Measurements from ENCODE around the gene HEATR3. TPM values are rescaled to one million over a fixed set of nuclear protein-coding genes. Genes with fewer than 3 reads are reported as not detected.
A peak's percentile ranks its signal among the peaks of the same experiment; 100 is the strongest.

Gene HEATR3, protein sequence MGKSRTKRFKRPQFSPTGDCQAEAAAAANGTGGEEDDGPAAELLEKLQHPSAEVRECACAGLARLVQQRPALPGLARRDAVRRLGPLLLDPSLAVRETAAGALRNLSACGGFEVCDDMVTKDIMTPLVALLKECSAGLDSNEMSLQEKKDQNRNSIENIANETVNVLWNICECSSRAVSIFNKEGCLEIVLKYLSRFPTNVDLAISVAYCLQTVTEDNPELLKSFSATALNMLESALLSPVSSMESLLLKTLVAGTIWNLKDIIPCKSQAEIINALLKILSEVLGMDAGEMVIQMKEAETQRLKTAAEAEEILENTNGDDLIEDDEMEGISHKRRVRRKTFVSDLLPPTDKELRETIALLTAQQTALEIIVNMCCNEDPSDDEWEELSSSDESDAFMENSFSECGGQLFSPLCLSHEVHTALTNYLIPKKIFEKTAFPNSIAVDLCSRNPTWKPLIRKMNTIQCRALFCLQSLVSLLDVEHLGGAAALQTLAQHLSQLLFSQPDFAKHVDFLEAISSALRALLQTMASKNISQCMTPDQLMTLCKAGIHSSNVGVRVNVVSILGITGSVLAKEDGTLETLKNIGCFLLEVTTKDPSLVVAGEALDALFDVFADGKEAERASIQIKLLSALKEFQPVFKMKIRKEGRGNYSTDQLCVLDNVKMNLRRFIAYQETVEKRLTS
- total RNA-seq: 10 to 100 TPM; 22.2 to 28.7 TPM

- ChIA-PET CTCF (interaction anchor here (0.5 to 4.5 kb wide), 12 partner anchors 8 to 1722 kb away, joined by 3 to 47 read pairs (median 4); partner anchors contain the start of gene CNEP1R1), POLR2A (interaction anchor here (1.4 kb wide), 1 partner anchor 41 kb away, joined by 4 read pairs; the partner anchor contains the start of gene CNEP1R1)
- no peaks in the 10 kb centered on the region for H3K9me3 Mint-ChIP-seq (ENCODE audit: low read depth)
- H3K4me3 Mint-ChIP-seq: peak within 1 kb of the TSS; percentile 87
- no peaks in the 10 kb centered on the region for H3K27me3 Mint-ChIP-seq
- intact Hi-C loops (cut with DNase I, micrococcal nuclease): loop anchor here (1.0 to 5.0 kb wide), 9 partner anchors 36 to 676 kb away; partner anchors contain the start of genes CNEP1R1 (in 2 of the 2), BRD7 (in 1 of the 2), CYLD (in 1 of the 2) and NKD1 (in 1 of the 2)
- H3K36me3 Mint-ChIP-seq (ENCODE audit: low read depth): peaks cover 20% of the 10 kb centered on the region
- peak; percentile 86 for ATAC-seq
- peaks cover 33% of the 10 kb centered on the region for H3K4me1 Mint-ChIP-seq
- peak; percentile 97 for DNase-seq
- H3K27ac Mint-ChIP-seq: peak within 1 kb of the TSS; percentile 88
Observed at GRCh38 chr16:50065624-50066481, at the start of gene HEATR3. HEATR3 (plus strand) TSS chr16:50065970; CDS start chr16:50066132, 162 bp downstream.

- Mint-ChIP-seq H3K9me3 (ENCODE audit: low read depth) (no peaks in the 10 kb centered on the region), H3K27me3 (no peaks in the 10 kb centered on the region), H3K27ac (no peak overlapping the region), H3K4me3 (no peak overlapping the region), H3K4me1 (peaks cover 3% of the 10 kb centered on the region), H3K36me3 (ENCODE audit: low read depth) (no peaks in the 10 kb centered on the region)
- ChIA-PET CTCF (interaction anchor here (0.5 kb wide), 1 partner anchor 9 kb away, joined by 3 read pairs; no protein-coding TSS in a partner anchor), POLR2A (no interaction called here)
- ATAC-seq (no peak), DNase-seq (no peak)
- intact Hi-C loops (cut with DNase I, micrococcal nuclease): no loop called here
Observed at GRCh38 chr16:50017553-50017952, 48.2 kb upstream of the HEATR3 start.

- intact Hi-C loops (cut with DNase I, micrococcal nuclease): loop anchor here (5.0 to 10.0 kb wide), 2 partner anchors 164 to 723 kb away; partner anchors contain the start of genes CYLD (in 1 of the 2) and ZNF423 (in 1 of the 2)
- no peak overlapping the region for H3K4me3 Mint-ChIP-seq
- POLR2A ChIA-PET: no interaction called here
- no peak for ATAC-seq
- no peaks in the 10 kb centered on the region for H3K9me3 Mint-ChIP-seq (ENCODE audit: low read depth)
- CTCF ChIA-PET: interaction anchor here (0.6 to 1.6 kb wide), 9 partner anchors 9 to 609 kb away, joined by 3 to 6 read pairs (median 4); no protein-coding TSS in a partner anchor
- H3K27me3 Mint-ChIP-seq: no peaks in the 10 kb centered on the region
- no peak overlapping the region for H3K27ac Mint-ChIP-seq
- peak; percentile 22 for DNase-seq
- peaks cover 13% of the 10 kb centered on the region for H3K4me1 Mint-ChIP-seq
- H3K36me3 Mint-ChIP-seq (ENCODE audit: low read depth): peaks cover 3% of the 10 kb centered on the region
Observed at GRCh38 chr16:50021544-50021943, 44.2 kb upstream of the HEATR3 start.

DNA sequence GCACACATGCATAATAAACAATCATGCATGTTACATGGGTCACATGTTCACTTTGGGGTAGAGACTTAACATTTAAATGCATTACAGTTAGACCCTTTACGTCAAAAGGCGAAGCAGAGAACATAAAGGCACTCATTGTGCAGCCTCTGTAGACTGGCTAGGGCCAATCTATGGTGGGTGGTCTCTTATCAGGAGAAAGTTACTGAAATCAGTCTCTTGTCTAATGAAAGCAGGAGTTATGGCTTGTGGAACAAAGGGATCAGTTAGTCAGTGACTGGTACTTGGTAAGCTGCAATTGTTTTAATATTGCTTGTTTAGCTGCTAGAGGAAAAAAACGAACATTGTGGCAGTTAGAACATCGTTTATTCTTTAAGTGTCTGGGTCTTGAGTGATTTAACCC is 42.1 kb upstream of the HEATR3 start:
- H3K27ac Mint-ChIP-seq: no peak overlapping the region
- CTCF ChIA-PET: interaction anchor here (0.7 to 1.9 kb wide), 4 partner anchors 15 to 786 kb away, joined by 3 to 7 read pairs (median 6); no protein-coding TSS in a partner anchor
- ATAC-seq: no peak

DNA sequence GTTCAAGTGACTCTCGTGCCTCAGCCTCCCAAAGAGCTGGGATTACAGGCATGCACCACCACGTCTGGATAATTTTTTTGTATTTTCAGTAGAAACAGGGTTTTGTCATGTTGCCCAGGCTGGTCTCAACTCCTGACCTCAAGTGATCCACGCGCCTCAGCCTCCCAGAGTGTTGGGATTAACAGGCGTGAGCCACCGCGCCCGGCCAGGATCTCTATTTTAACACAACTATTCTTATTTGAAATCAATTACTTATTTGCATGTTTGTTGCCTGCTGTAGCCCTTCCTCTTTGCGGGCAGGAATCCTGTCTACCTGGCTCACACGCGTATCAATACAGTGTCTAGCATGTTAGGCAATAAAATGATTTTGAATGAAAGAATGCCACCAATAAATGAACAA is 41.6 kb upstream of the HEATR3 start:
- peak; percentile 10 for DNase-seq
- intact Hi-C loops (cut with DNase I, micrococcal nuclease): loop anchor here (1.0 to 10.0 kb wide), 7 partner anchors 41 to 721 kb away; partner anchors contain the start of genes CYLD (in 1 of the 2), HEATR3 (in 1 of the 2), TENT4B (in 1 of the 2) and ZNF423 (in 1 of the 2)
- Mint-ChIP-seq H3K9me3 (ENCODE audit: low read depth) (no peaks in the 10 kb centered on the region), H3K27ac (peak overlapping the region; percentile 84), H3K4me1 (peaks cover 23% of the 10 kb centered on the region), H3K4me3 (peak overlapping the region; percentile 96), H3K36me3 (ENCODE audit: low read depth) (peaks cover 3% of the 10 kb centered on the region), H3K27me3 (no peaks in the 10 kb centered on the region)
- POLR2A ChIA-PET: interaction anchor here (1.1 to 2.1 kb wide), 2 partner anchors 43 to 97 kb away, joined by 3 to 9 read pairs; no protein-coding TSS in a partner anchor
- no peak for ATAC-seq
- CTCF ChIA-PET: interaction anchor here (0.6 to 4.4 kb wide), 24 partner anchors 12 to 802 kb away, joined by 3 to 98 read pairs (median 6); partner anchors contain the start of gene HEATR3

More for the DNA sequence above, 42.1 kb upstream of the HEATR3 start:
- Mint-ChIP-seq H3K4me3 (no peak overlapping the region), H3K36me3 (ENCODE audit: low read depth) (peaks cover 3% of the 10 kb centered on the region), H3K4me1 (peaks cover 22% of the 10 kb centered on the region), H3K9me3 (ENCODE audit: low read depth) (no peaks in the 10 kb centered on the region), H3K27me3 (no peaks in the 10 kb centered on the region)
- intact Hi-C loops (cut with DNase I, micrococcal nuclease): loop anchor here (1.0 to 10.0 kb wide), 7 partner anchors 41 to 721 kb away; partner anchors contain the start of genes CYLD (in 1 of the 2), HEATR3 (in 1 of the 2), TENT4B (in 1 of the 2) and ZNF423 (in 1 of the 2)
- DNase-seq: no peak
- POLR2A ChIA-PET: no interaction called here

- Mint-ChIP-seq H3K9me3 (ENCODE audit: low read depth) (no peaks in the 10 kb centered on the region), H3K27ac (peak within 1 kb of the TSS; percentile 85), H3K36me3 (ENCODE audit: low read depth) (peaks cover 5% of the 10 kb centered on the region), H3K4me1 (peaks cover 23% of the 10 kb centered on the region), H3K27me3 (no peaks in the 10 kb centered on the region), H3K4me3 (peak within 1 kb of the TSS; percentile 96)
- peak; percentile 95 for DNase-seq
- peak; percentile 97 for ATAC-seq
- ChIA-PET CTCF (interaction anchor here (0.6 to 4.4 kb wide), 55 partner anchors 12 to 801 kb away, joined by 3 to 98 read pairs (median 4); partner anchors contain the start of gene HEATR3), POLR2A (interaction anchor here (0.9 to 2.1 kb wide), 5 partner anchors 41 to 185 kb away, joined by 3 to 9 read pairs (median 4); partner anchors contain the start of gene HEATR3)
- intact Hi-C loops (cut with DNase I, micrococcal nuclease): loop anchor here (1.0 to 10.0 kb wide), 16 partner anchors 40 to 781 kb away; partner anchors contain the start of genes HEATR3 (in 2 of the 2), TENT4B (in 2 of the 2), CYLD (in 1 of the 2) and NKD1 (in 1 of the 2)
Observed at GRCh38 chr16:50024684-50025536, 40.9 kb upstream of the HEATR3 start, which contains the start of gene CNEP1R1. CNEP1R1 (plus strand) TSS chr16:50025225; CDS start chr16:50025316, 91 bp downstream.

- ChIA-PET POLR2A (interaction anchor here (0.9 to 2.1 kb wide), 4 partner anchors 40 to 185 kb away, joined by 4 to 9 read pairs (median 4); partner anchors contain the start of gene HEATR3), CTCF (interaction anchor here (0.6 to 4.4 kb wide), 54 partner anchors 11 to 787 kb away, joined by 3 to 98 read pairs (median 4); partner anchors contain the start of genes BRD7 and HEATR3)
- Mint-ChIP-seq H3K4me1 (peaks cover 23% of the 10 kb centered on the region), H3K9me3 (ENCODE audit: low read depth) (no peaks in the 10 kb centered on the region), H3K27me3 (no peaks in the 10 kb centered on the region), H3K4me3 (peak overlapping the region; percentile 96), H3K27ac (peak overlapping the region; percentile 82), H3K36me3 (ENCODE audit: low read depth) (peaks cover 7% of the 10 kb centered on the region)
- intact Hi-C loops (cut with DNase I, micrococcal nuclease): loop anchor here (1.0 to 10.0 kb wide), 15 partner anchors 39 to 781 kb away; partner anchors contain the start of genes HEATR3 (in 2 of the 2), TENT4B (in 2 of the 2), CYLD (in 1 of the 2) and NKD1 (in 1 of the 2)
- ATAC-seq (peak; percentile 6), DNase-seq (peak; percentile 43)
Observed at GRCh38 chr16:50025537-50025931, 40.2 kb upstream of the HEATR3 start.

DNA sequence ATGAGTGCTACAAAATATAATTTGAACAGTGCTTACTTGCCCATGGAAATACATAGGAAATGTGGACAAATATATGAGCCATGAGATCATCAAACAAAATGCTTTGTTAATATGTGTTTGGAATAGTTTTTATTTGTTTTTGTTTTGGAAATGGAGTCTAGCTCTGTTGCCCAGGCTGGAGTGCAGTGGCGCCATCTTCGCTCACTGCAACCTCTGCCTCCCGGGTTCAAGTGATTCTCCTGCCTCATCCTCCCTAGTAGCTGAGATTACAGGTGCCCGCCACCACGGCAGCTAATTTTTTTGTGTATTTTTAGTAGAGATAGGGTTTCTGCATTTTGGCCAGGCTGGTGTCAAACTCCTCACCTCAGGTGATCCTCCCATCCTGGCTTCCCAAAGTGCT is 37.9 kb upstream of the HEATR3 start:
- POLR2A ChIA-PET: no interaction called here
- H3K4me3 Mint-ChIP-seq: no peak overlapping the region

DNA sequence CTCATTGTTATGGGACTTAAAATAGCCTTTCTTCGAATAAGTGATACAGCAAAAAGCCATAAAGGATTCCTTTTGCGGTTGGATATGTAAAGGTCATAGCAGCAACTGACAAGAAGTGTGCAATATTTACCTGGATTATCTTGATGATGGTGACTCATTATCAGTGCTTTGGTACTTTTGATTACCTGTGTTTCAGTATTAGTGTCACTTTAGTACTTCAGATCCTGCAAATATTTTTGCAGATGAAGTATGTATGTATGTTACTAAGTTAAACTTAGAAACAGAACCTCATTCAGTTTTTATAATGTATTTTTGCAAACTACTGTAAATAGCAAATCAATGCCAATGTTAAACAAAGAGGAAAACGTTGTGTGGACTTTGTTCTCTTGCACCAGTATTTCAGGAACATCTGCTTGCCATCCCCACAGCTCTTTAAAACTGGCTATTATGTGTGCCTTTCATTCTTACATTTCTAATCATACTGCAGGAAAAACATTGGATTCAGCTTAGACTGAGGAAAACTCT is 30.2 kb upstream of the HEATR3 start:
- Mint-ChIP-seq H3K27ac (no peak overlapping the region), H3K27me3 (no peaks in the 10 kb centered on the region), H3K9me3 (ENCODE audit: low read depth) (no peaks in the 10 kb centered on the region), H3K4me3 (no peak overlapping the region), H3K4me1 (peaks cover 6% of the 10 kb centered on the region), H3K36me3 (ENCODE audit: low read depth) (peaks cover 17% of the 10 kb centered on the region)
- POLR2A ChIA-PET: no interaction called here
- DNase-seq (no peak), ATAC-seq (no peak)
- intact Hi-C loops (cut with DNase I, micrococcal nuclease): no loop called here
- CTCF ChIA-PET: interaction anchor here (0.6 kb wide), 1 partner anchor 335 kb away, joined by 3 read pairs; no protein-coding TSS in a partner anchor

More for the DNA sequence above, 37.9 kb upstream of the HEATR3 start:
- CTCF ChIA-PET: interaction anchor here (0.6 to 4.4 kb wide), 3 partner anchors 40 to 476 kb away, joined by 3 to 44 read pairs (median 3); partner anchors contain the start of gene HEATR3
- Mint-ChIP-seq H3K27ac (no peak overlapping the region), H3K9me3 (ENCODE audit: low read depth) (no peaks in the 10 kb centered on the region), H3K36me3 (ENCODE audit: low read depth) (peaks cover 16% of the 10 kb centered on the region), H3K4me1 (peaks cover 20% of the 10 kb centered on the region), H3K27me3 (no peaks in the 10 kb centered on the region)
- DNase-seq (no peak), ATAC-seq (no peak)
- intact Hi-C loops (cut with DNase I, micrococcal nuclease): loop anchor here in 1 of 2 experiments (10.0 kb wide), 1 partner anchor 717 kb away; the partner anchor contains the start of gene CYLD
